ENCODE data around the gene SYT8.
"Not testable (repeated sequence)": the region's sequence is repeated elsewhere in the genome, so short reads cannot be mapped to it uniquely, and the experiment has no call there.

The SYT8 gene

GRCh38 chr11:1834779-1835670, at the start of gene SYT8:
SYT8 (plus strand) TSS chr11:1834990; CDS start chr11:1835106, 116 bp downstream.
- no peak for DNase-seq (ENCODE audit: low read depth)

- DNase-seq (ENCODE audit: low read depth) = no peak
Observed at GRCh38 chr11:1785749-1786413, 48.9 kb upstream of the SYT8 start.

- DNase-seq (ENCODE audit: low read depth) = no peak
Observed at GRCh38 chr11:1786466-1786865, 48.3 kb upstream of the SYT8 start.

- DNase-seq (ENCODE audit: low read depth) = no peak
Observed at GRCh38 chr11:1791912-1792311, 42.9 kb upstream of the SYT8 start.

- DNase-seq (ENCODE audit: low read depth) = no peak
Observed at GRCh38 chr11:1792461-1792860, 42.3 kb upstream of the SYT8 start.

GRCh38 chr11:1793081-1793480, 41.7 kb upstream of the SYT8 start:
- DNase-seq (ENCODE audit: low read depth) = no peak

GRCh38 chr11:1796413-1797011, 38.3 kb upstream of the SYT8 start:
- DNase-seq (ENCODE audit: low read depth) = no peak

GRCh38 chr11:1797391-1798125, 37.2 kb upstream of the SYT8 start:
- no peak for DNase-seq (ENCODE audit: low read depth)

GRCh38 chr11:1803246-1803645, 31.5 kb upstream of the SYT8 start:
- no peak for DNase-seq (ENCODE audit: low read depth)

GRCh38 chr11:1803835-1804519, 30.8 kb upstream of the SYT8 start:
- DNase-seq (ENCODE audit: low read depth) = not testable (repeated sequence)

- DNase-seq (ENCODE audit: low read depth) = no peak
Observed at GRCh38 chr11:1805525-1805924, 29.3 kb upstream of the SYT8 start.

GRCh38 chr11:1807264-1807995, 27.4 kb upstream of the SYT8 start:
- DNase-seq (ENCODE audit: low read depth) = no peak

GRCh38 chr11:1810761-1811160, 24.0 kb upstream of the SYT8 start:
- DNase-seq (ENCODE audit: low read depth) = no peak

GRCh38 chr11:1812274-1812673, 22.5 kb upstream of the SYT8 start:
- no peak for DNase-seq (ENCODE audit: low read depth)

GRCh38 chr11:1812801-1813200, 22.0 kb upstream of the SYT8 start:
- DNase-seq (ENCODE audit: low read depth) = no peak

GRCh38 chr11:1813356-1813755, 21.4 kb upstream of the SYT8 start:
- not testable (repeated sequence) for DNase-seq (ENCODE audit: low read depth)

GRCh38 chr11:1814691-1815090, 20.1 kb upstream of the SYT8 start:
- DNase-seq (ENCODE audit: low read depth) = no peak

GRCh38 chr11:1815311-1815710, 19.5 kb upstream of the SYT8 start:
- no peak for DNase-seq (ENCODE audit: low read depth)

- no peak for DNase-seq (ENCODE audit: low read depth)
Observed at GRCh38 chr11:1815751-1816150, 19.0 kb upstream of the SYT8 start.

GRCh38 chr11:1817000-1817399, 17.8 kb upstream of the SYT8 start:
- no peak for DNase-seq (ENCODE audit: low read depth)

- DNase-seq (ENCODE audit: low read depth) = no peak
Observed at GRCh38 chr11:1817511-1817910, 17.3 kb upstream of the SYT8 start.

Measured in stimulated activated CD8-positive, alpha-beta memory T cell treated with anti-CD3 and anti-CD28 coated beads, Interleukin-15, amount 100 ng/mL, for 24 hours (primary cell).